ENCODE measurements around the gene ZSCAN30. TPM values are rescaled to one million over a fixed set of nuclear protein-coding genes. Genes with fewer than 3 reads are reported as not detected.

The ZSCAN30 gene
- total RNA-seq (10 to 100 TPM in 1 of 2 experiments, 1 to 10 TPM in 1; 9.6 to 11.6 TPM), total RNA-seq (6.1 to 39.8 (median 15.9) reads per million in 172 experiments)
- 16.0 TPM for polyA plus RNA-seq (2013, experiment 1 of 2)
- 17.3 TPM for polyA plus RNA-seq (2013, experiment 2 of 2)

DNA sequence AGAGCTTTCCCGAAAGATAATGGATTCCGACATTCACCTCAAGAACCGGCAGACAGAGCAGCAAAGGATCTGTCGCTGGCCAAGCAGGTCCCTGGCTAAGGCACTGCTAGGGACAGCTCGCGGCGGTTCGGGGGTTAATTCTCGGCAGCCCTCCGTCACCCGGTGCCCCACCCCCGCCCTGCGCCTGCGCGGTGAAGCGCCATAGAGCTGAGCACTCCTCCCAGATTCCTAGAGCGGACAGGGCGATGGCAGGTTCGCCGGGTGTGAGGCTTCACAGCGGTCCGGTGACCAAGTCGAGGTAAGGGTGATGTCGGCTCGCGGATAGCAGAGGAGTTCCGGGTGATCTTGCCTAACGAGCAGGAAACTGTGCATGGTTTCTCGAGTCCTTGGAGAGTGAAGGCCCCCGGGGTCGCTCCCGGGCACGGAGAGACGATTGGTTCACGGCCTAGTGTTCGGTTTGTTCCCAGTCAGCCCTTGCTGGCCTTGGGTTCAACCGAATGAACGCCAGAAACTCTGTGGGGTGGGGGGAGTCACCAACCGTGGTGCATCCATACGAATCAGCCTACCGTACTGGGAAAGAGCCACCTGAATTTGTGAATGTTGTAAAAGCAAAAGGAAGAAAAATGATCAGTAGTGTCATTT lies at the start of gene ZSCAN30:
TSS of gene ZSCAN30 (minus strand) at position 136 of the 642 bp plus-strand sequence. CDS start 25,877 bp downstream, outside the sequence.
- Histone ChIP-seq H3K36me3 (ENCODE audit: insufficient read depth, low read length) (peaks cover 14% of the 10 kb centered on the region), H3K27me3 (ENCODE audit: control insufficient read depth in 1 of 2, insufficient read depth in 2 of 2, low read length in 2 of 2) (no peaks in the 10 kb centered on the region), H3K4me1 (ENCODE audit: insufficient read depth, low read length) (peaks cover 31% of the 10 kb centered on the region), H3K4me3 (ENCODE audit: low read length) (peak within 1 kb of the TSS; percentile 92), H3K9me3 (ENCODE audit: control insufficient read depth in 1 of 2, insufficient read depth in 1 of 2, low read length in 2 of 2) (no peaks in the 10 kb centered on the region), H3K27ac (ENCODE audit: low read depth in 1 of 2, low read length in 2 of 2) (peak within 1 kb of the TSS; percentile 55 to 87)
- H3K36me3 Mint-ChIP-seq (ENCODE audit: low read depth), result peaks cover 65% of the 10 kb centered on the region
- no peaks in the 10 kb centered on the region for H3K27me3 Mint-ChIP-seq
- peaks cover 78% of the 10 kb centered on the region for H3K4me1 Mint-ChIP-seq (ENCODE audit: low read depth)
- ChIA-PET POLR2A (interaction anchor here (0.6 to 2.5 kb wide), 17 partner anchors 11 to 839 kb away, joined by 3 to 52 read pairs (median 5); partner anchors contain the start of genes INO80C, MAPRE2, RMP24 and SLC39A6), CTCF (interaction anchor here (1.8 kb wide), 1 partner anchor 46 kb away, joined by 4 read pairs; no protein-coding TSS in a partner anchor)
- ATAC-seq (ENCODE audit: poor library complexity) (peak; percentile 90), DNase-seq (peak; percentile 93 to 98 (median 96))
- H3K4me3 Mint-ChIP-seq, result peak within 1 kb of the TSS; percentile 99
- peak within 1 kb of the TSS; percentile 96 for H3K27ac Mint-ChIP-seq
- intact Hi-C loops (cut with DNase I, micrococcal nuclease), result loop anchor here (1.0 to 5.0 kb wide), 6 partner anchors 23 to 837 kb away; partner anchors contain the start of genes ELP2 (in 1 of the 2), RMP24 (in 1 of the 2), SLC39A6 (in 1 of the 2) and ZNF24 (in 1 of the 2)
- TF ChIP-seq, protein P1, sequence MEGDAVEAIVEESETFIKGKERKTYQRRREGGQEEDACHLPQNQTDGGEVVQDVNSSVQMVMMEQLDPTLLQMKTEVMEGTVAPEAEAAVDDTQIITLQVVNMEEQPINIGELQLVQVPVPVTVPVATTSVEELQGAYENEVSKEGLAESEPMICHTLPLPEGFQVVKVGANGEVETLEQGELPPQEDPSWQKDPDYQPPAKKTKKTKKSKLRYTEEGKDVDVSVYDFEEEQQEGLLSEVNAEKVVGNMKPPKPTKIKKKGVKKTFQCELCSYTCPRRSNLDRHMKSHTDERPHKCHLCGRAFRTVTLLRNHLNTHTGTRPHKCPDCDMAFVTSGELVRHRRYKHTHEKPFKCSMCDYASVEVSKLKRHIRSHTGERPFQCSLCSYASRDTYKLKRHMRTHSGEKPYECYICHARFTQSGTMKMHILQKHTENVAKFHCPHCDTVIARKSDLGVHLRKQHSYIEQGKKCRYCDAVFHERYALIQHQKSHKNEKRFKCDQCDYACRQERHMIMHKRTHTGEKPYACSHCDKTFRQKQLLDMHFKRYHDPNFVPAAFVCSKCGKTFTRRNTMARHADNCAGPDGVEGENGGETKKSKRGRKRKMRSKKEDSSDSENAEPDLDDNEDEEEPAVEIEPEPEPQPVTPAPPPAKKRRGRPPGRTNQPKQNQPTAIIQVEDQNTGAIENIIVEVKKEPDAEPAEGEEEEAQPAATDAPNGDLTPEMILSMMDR (IDR thresholded peaks at IDR 0.05), result no peak
- H3K9me3 Mint-ChIP-seq, result peaks cover 3% of the 10 kb centered on the region

DNA sequence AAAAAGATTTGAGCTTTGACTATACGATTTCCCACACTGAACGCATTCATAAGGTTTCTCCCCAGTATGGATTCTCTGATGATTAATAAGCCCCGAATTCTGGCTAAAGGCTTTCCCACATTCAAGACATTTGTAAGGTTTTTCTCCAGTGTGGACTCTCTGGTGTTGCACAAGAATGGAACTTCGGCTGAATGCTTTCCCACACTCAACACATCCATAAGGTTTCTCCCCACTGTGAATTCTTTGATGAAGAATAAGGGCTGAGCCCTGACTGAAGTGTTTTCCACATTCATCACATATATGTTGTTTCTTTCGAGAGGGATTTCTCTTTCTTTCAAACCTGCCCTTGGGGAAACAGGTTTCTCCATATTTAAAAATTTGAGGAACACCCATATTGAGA lies 47.3 kb upstream of the ZSCAN30 start:
- Histone ChIP-seq H3K36me3 (ENCODE audit: insufficient read depth, low read length) (peaks cover 84% of the 10 kb centered on the region), H3K4me3 (ENCODE audit: low read length) (no peak overlapping the region), H3K9me3 (ENCODE audit: control insufficient read depth in 1 of 2, insufficient read depth in 1 of 2, low read length in 2 of 2) (no peaks in the 10 kb centered on the region), H3K4me1 (ENCODE audit: insufficient read depth, low read length) (peaks cover 11% of the 10 kb centered on the region), H3K27me3 (ENCODE audit: control insufficient read depth in 1 of 2, insufficient read depth in 2 of 2, low read length in 2 of 2) (no peaks in the 10 kb centered on the region), H3K27ac (ENCODE audit: low read depth in 1 of 2, low read length in 2 of 2) (no peak overlapping the region)
- ChIA-PET CTCF (interaction anchor here (1.5 kb wide), 1 partner anchor 49 kb away, joined by 6 read pairs; no protein-coding TSS in a partner anchor), POLR2A (no interaction called here)
- intact Hi-C loops (cut with DNase I, micrococcal nuclease), result no loop called here
- H3K4me1 Mint-ChIP-seq (ENCODE audit: low read depth), result peaks cover 70% of the 10 kb centered on the region
- H3K4me3 Mint-ChIP-seq, result no peak overlapping the region
- no peaks in the 10 kb centered on the region for H3K36me3 Mint-ChIP-seq (ENCODE audit: low read depth)
- H3K27me3 Mint-ChIP-seq, result no peaks in the 10 kb centered on the region
- peak overlapping the region; percentile 27 for H3K27ac Mint-ChIP-seq
- no peaks in the 10 kb centered on the region for H3K9me3 Mint-ChIP-seq
- no peak for ATAC-seq (ENCODE audit: poor library complexity)
- TF ChIP-seq, protein P1 (IDR thresholded peaks at IDR 0.05), result no peak
- DNase-seq, result no peak

DNA sequence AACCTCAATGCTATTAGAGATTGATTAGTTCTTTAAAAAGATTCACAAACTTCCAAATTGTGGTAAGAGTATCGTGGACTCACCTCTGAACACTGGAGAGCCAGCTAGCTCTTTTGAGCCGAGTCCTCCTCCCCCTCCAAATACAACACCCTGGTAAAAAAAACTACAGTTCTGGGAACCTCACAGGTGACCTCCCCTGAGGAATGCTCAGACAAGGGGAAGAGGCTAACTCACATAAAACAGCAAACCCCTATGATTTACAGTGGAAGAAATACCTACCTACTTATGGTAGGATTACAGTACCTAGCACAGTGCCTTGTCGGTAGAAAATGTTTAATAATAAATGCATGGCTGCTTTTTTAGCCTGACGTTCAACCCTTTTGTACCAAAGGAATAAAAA lies 45.8 kb upstream of the ZSCAN30 start:
- H3K4me3 ChIP-seq (ENCODE audit: low read length), result no peak overlapping the region
- Mint-ChIP-seq H3K4me3 (no peak overlapping the region), H3K9me3 (no peaks in the 10 kb centered on the region), H3K27me3 (no peaks in the 10 kb centered on the region), H3K4me1 (ENCODE audit: low read depth) (peaks cover 61% of the 10 kb centered on the region), H3K27ac (peak overlapping the region; percentile 16), H3K36me3 (ENCODE audit: low read depth) (no peaks in the 10 kb centered on the region)
- intact Hi-C loops (cut with DNase I, micrococcal nuclease), result no loop called here
- no peaks in the 10 kb centered on the region for H3K27me3 ChIP-seq (ENCODE audit: control insufficient read depth in 1 of 2, insufficient read depth in 2 of 2, low read length in 2 of 2)
- ChIA-PET CTCF (interaction anchor here (1.0 kb wide), 1 partner anchor 12 kb away, joined by 3 read pairs; no protein-coding TSS in a partner anchor), POLR2A (no interaction called here)
- H3K36me3 ChIP-seq (ENCODE audit: insufficient read depth, low read length), result peaks cover 92% of the 10 kb centered on the region
- ATAC-seq (ENCODE audit: poor library complexity) (no peak), DNase-seq (no peak)
- no peaks in the 10 kb centered on the region for H3K9me3 ChIP-seq (ENCODE audit: control insufficient read depth in 1 of 2, insufficient read depth in 1 of 2, low read length in 2 of 2)
- H3K4me1 ChIP-seq (ENCODE audit: insufficient read depth, low read length), result peaks cover 6% of the 10 kb centered on the region
- TF ChIP-seq, protein P1 (IDR thresholded peaks at IDR 0.05), result no peak
- H3K27ac ChIP-seq (ENCODE audit: low read depth in 1 of 2, low read length in 2 of 2), result no peak overlapping the region

Data from CD4-positive, alpha-beta T cell (primary cell).